ENCODE data around the gene APEX1.
"Not testable (repeated sequence)": the region's sequence is repeated elsewhere in the genome, so short reads cannot be mapped to it uniquely, and the experiment has no call there.

- not testable (repeated sequence) for TF ChIP-seq POLR2AphosphoS5, CTCF (IDR thresholded peaks at IDR 0.05)
Observed at GRCh38 chr14:20443650-20444049, 11.4 kb upstream of the APEX1 start.

Measured in upper lobe of left lung (tissue), 4 donors.